Umbilical cord (tissue), 2 donors: Measurements from ENCODE around the gene ABCD1. TPM values are rescaled to one million over a fixed set of nuclear protein-coding genes. Genes with fewer than 3 reads are reported as not detected.
"Not testable (repeated sequence)": the region's sequence is repeated elsewhere in the genome, so short reads cannot be mapped to it uniquely, and the experiment has no call there.

Source experiments
- DNase-seq: peaks from one replicate; pipeline ENCODE4 v3.0.0-alpha.2; 2015; ENCODE audit warnings: low spot score
- total RNA-seq: library from RNA; depleted of rRNA; stranded (reverse); fragments of >200 nt; gene quantifications from one replicate; pipeline ENCODE4 v1.2.3, GENCODE V29; 2014; ENCODE audit warnings: low replicate concordance; ENCODE audit not compliant: insufficient read depth

Gene ABCD1
- total RNA-seq, 1 donor from 2014 or later, result 15.6 TPM

DNA sequence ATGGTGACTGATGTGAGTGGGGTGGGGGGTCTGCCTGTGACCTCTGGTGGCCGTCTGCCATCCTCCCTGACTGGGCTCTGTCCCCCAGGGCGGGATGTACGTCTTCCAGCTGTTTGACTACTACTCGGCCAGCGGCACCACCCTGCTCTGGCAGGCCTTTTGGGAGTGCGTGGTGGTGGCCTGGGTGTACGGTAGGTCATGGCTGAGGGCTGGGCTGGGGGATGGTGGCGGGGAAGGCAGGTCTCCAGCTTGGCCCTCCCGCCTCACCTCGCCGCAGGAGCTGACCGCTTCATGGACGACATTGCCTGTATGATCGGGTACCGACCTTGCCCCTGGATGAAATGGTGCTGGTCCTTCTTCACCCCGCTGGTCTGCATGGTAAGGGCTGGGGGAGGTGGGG is 30.4 kb upstream of the ABCD1 start:
- not testable (repeated sequence) for DNase-seq

DNA sequence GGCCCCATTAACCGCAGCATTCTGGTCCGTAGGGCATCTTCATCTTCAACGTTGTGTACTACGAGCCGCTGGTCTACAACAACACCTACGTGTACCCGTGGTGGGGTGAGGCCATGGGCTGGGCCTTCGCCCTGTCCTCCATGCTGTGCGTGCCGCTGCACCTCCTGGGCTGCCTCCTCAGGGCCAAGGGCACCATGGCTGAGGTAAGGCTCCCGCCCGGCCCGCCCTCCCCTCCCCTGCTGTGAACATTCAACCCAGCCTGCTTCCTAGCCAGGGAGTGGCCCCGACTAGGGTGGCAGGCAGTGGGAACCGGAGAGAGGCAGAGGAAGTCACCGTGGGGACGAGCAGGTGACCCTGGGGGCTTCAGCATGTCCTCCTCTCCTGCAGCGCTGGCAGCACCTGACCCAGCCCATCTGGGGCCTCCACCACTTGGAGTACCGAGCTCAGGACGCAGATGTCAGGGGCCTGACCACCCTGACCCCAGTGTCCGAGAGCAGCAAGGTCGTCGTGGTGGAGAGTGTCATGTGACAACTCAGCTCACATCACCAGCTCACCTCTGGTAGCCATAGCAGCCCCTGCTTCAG is 29.9 kb upstream of the ABCD1 start:
- no peak for DNase-seq

DNA sequence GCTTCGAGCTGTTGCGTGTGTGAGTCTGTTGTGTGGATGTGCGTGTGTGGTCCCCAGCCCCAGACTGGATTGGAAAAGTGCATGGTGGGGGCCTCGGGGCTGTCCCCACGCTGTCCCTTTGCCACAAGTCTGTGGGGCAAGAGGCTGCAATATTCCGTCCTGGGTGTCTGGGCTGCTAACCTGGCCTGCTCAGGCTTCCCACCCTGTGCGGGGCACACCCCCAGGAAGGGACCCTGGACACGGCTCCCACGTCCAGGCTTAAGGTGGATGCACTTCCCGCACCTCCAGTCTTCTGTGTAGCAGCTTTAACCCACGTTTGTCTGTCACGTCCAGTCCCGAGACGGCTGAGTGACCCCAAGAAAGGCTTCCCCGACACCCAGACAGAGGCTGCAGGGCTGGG is 28.6 kb upstream of the ABCD1 start:
- DNase-seq, result no peak

DNA sequence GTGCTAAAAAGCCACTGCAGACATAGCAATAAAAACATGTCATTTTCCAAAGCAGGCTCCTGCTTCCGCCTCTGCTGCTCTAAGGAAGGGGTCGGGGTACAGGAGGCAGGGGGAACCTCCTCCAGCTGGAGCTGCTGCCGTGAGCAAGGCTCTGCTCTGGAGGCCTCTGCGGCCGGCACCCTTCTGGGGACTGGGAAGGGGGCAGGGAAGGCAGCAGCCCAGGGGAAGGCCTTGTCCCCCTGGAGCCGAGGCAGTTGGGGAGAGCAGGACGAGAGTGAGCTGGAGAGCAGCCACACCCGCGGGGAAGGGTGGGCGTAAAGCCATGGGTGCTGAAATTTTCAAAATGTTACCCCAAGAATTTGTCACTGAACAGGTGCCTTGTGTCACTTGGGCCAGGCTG is 28.1 kb upstream of the ABCD1 start:
- not testable (repeated sequence) for DNase-seq

DNA sequence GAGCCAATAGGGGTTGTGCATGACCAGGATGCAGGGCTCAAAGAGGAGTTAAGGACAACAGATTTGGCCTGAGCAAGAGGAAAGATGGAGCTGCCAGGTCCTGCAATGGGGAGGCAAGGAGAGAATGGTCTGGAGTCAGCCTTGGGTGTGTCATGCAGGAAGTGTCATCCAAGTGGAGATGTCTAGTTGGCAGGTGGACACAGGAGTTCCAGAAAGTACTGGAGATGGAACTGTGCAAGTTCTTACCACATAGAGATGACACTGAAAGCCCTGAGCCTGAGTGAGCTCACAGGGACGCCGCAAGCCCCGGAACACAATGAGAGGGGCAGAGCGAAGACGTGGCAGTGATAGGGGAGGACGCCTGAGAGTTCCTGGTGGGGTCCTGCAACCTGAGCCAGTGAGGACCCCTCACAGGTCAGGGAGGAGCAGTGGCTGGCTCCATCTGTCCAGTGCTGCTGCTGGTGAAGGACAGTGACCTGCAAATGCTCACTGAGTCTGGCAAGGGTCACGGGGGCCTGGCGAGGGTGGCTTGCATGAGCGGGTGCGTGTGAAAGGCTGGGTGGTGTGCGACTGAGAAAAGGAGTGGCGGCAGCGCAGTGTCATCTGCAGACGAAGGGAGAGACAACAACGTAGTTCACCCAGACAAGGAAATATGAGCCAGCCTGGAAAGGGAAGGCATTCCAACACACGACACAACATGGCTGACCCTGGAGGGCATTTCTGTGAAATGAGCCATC is 27.5 kb upstream of the ABCD1 start:
- DNase-seq, result not testable (repeated sequence)

DNA sequence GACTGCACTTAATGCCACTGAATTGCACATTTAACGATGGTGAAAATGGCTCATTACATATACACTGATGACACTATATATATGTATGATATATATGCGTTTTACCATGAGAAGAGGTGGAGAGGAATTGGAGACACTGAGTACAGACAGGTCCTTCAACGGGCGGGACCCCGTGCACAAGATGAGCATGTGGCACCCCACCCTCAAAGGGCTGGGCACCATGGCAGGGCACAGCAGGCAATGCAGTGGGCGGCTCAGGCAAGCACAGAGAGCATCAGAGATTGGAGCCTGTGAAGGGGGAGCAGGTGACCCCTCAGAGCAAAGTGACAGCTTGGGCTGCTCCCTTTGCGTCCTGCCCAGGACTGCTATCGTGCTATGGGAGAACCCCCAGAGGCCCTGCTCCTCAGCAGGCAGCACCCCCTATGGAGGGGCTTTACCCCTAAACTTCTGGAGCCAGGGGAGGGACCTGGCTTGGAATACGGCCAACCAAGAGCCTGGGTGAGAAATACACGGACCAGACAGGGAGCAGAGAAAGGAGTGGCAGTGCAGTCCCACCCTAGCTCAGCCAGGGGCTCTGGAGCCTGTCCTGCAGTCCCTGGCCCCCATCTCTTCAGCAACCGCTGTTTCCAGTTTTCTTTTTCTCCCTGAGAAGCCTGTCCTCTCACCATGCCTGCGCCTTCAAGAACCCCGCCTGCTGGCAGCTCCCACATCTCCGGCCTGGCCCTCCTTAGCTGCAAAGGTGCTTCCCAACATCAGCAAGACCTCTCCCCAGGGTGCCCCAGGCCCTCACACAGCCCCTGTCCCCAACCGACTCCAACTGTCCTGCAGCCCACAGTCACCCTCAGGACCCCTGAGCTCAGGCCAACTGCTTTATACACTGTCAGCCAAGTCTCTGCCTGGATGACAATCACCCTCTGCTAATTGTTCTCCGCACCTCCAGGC is 26.5 kb upstream of the ABCD1 start:
- no peak for DNase-seq

DNA sequence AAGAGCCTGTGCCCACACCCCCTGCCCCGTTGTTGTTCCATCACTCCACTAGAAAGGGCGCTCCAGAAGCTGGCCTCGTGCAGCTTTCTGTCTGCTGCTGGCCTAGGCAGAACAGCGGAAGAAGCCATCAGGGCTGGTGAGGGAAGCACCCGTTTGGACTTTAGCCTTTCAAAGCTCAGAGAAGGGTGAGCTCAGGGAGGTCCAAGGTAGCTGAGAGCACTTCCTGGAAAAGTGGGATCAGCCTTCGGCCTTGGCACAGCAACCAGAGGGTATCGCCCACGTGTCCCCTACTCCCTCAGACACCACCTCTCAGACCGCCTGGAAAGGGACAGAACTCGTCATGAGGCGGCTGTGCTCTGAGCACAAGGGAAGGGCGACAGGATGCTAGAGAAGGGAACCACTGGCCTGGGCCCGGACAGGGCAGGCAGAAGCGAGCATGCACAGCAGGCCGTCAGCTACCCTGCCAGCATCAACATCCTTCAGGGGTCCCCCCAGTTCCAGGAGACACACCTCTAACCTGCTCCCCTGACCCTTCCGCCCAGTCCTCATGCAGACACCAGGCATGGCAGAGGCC is 25.4 kb upstream of the ABCD1 start:
- not testable (repeated sequence) for DNase-seq

DNA sequence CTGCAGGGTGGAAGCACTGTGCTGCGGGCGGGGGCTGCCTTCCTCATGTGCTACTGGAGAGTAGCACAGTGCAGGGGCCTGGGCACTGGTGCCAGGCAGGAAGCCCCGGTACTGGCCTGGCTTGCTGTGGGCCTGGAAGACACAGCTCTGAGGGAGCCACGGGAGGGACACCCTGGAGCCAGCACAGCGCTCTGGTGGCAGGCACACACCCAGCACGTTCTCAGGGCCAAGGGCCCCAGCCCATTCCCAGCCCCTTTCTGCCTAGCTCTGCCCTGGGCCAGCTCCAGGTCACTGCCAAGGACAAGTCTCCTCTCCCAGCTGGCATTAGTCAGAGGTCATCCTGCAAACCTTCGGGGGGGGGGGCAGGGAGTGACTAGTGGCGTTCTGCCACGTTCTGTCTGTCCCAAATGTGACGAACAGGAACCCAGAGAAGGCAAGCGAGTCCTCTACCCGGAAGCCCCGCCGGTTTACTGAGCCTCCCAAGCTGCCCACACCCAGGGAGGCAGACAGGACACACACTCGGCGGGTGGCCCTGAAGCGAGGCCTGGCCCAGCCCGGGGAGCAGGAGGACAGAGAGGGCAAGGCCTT is 24.8 kb upstream of the ABCD1 start:
- not testable (repeated sequence) for DNase-seq

DNA sequence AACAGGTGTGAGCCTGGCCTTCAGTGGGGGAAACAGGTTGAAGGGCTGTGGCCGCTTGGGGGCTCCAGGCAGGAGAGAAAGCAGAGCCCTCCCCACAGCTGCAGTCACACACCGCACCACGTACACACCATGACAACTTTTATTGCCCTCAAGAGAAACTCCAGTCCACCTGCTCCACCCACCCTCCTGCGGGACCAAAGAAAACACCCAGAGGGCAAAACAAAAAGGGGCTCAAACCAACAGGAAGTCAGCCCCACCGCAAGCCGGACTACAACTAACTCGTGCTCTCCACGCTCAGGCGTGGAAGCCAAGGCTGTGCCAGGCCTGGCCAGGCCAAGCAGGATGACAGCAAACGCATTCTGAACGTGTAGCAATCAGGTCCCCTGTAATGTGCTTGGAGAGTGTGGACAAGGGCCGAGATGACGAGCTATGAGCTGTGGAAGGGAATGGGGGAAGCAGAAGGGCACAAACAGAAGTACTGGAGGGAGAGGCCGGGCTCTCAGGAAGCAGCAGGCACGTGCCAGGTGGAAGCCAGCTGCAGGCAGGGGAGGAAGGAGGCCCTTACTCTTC is 24.2 kb upstream of the ABCD1 start:
- no peak for DNase-seq

DNA sequence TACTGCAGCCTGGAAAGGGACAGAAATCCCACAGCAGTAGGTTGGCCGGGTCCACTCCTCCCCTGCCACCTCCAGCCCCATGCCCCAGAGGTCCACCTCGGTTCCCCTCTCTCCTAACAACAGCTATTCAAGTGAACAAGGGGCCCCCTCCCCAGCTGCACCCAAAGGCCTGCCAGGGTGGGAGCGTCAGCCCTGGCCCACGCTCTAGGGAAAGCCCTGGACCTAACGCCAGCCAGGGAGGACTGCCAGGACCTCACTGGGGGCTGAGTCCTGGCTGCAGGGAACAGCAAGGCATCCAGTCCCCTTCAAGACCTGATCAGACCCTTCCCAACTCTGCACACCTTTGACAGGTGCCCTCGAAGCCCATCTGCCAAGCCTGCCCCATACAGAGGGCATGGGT is 23.7 kb upstream of the ABCD1 start:
- DNase-seq, result no peak

DNA sequence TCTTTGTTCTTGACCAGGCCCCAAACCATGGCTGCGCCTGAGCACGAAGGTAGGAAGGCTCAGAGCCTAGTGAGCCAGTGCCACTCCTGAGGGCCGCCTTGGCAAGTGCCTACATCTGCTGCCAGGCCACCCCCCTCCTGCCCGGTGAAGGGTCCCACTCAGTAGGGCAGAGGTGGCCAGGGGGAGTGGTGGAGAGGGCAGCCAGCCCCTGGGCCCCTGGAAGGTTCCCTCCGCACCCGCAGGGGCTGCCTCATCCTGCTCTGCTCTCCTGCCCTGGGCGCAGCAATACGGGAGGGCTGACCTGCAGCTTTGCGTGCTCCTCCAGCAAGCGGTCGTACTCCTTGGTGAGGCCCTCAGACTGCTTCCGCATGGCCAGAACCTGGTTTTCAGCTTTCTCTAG is 22.9 kb upstream of the ABCD1 start:
- no peak for DNase-seq

DNA sequence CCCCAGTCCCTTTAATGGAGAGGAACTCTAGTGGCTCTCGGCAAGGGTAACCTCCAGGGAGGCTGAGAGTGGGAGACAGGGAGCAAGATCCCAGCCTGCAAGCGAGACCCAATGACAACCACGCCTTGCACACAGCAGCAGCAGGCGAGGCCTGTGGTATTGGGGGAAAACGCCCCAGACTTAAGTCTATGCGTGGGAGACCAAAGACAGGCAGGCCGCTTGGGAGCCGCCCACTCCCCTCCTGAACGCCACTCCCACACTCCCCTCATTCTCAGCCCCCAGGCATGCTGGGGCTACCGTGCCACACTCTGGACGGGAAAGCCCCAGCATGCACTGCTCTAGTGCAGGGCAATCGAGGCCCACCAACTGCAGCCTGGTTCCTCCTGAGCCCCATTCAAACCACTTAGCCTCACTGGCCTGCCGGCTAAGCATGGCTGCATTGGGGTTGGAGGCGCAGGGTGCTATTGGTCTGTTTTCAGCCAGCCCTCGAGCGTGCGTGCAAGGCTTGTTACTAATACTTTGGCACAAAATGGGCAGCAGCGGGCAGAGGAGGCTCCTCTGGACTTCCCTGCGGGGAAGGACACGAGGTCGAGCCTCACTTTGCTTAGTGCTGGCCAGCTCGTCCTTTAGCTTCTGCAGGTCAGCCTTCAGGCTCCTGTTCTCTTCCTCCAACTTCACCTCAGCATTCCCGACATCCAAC is 22.2 kb upstream of the ABCD1 start:
- no peak for DNase-seq

DNA sequence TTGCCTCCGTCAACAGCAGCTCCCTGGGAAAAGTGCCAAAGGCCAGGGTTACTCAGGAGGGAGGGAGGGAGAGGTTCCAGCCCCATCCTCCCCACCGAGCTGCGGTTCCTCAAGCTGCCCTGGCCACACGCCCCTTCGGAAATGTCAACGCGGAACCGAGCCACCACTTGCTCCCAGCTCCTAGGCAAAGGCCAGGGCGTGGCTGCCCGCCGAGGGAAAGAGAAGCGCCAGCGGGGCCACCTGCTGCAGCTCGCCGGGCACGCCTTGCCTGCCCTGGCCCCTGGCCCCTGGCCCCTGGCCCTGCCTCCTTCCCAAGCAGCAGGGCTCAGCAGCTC is 21.7 kb upstream of the ABCD1 start:
- DNase-seq, result no peak

DNA sequence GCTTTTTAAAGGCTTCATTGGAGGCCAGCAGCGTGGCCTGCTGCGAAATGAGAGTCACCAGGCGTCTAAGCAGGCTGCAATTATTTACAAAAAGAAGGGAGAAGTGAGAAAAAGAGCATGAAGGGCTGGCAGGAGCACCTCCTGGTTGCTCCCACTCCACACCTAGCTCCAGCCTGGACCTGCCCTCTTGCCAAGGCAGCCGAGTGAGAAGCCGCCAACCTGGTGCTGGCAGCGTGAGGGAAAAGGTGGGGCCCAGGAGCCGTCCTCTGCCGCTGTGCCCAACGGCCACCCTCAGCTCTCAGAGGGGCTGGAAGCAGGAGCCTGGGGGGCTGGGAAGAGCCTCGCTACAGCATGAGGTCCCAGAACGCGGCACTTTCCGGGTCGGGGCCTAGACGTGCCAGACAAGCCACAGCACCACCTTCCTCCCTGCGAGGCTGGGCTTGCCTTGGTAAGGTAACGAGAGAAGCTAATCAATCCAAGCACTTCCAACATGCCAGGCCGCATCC is 20.6 kb upstream of the ABCD1 start:
- DNase-seq, result no peak

DNA sequence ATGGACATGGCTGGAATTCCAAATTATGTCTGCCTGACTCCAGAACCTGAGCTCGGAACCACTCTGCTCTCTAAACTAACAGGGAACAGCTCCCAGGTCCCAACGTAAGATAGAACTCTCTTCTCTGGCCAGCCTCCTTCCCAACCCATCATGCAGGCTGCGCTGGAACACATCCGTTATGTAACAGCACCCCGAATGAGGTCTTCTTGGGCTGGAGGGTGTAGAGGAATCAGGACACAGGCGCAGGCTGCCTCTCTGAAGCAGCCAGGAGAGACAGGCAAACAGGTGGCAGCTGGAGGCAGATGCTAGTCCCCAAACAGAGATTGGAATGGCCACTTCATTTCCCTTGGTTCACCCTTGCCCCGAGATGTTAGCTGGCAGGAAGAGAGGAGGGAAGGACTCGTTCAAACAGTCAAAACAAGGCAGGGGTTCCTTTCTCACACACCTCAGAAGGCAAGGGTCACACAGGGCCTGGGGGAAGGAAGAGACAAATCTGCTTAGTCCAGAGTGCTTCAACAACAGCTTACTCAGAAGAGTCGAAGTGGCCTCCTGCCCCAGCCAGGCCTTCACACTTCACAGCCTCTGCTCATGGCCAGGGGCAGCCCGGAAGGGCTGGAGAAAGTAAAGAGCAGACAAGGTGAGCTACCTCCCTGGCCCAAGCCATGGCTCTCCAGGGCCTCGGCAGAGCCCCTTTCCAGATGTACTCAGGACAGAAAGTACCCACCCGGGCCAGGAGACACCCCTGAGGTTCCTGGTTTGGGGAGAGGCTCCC is 19.8 kb upstream of the ABCD1 start:
- not testable (repeated sequence) for DNase-seq

DNA sequence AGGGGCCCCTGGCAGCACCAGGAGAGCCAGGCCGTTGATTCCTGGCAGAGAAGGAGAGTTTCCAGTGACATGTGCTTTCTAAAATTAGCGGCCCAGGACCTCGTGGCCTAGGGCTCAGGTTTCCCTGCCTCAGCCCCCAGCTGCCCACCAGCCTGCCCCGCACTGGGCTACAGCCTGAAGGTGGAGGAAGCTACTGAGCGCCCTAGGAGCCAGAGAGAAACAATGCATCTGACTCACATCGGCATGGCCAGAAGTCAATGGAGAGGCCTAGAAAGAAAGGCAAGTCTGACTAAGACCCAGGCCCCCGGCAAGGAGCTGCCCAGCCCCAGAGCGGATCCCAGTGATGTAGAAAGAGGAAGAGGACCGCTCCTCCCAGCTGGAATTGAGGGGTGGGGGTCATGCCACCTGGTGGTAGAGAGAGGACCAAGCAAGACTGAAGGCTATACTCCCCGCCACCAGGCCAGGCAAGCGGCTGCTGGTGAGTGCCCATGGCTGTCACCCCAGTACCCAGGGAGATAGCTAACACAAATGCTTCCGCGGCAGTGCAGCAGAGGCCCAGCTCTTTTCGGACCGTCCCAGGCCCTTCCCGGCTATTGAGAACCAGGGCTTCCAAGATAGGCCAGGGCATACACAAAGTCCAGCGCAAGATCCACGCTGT is 19.1 kb upstream of the ABCD1 start:
- not testable (repeated sequence) for DNase-seq

DNA sequence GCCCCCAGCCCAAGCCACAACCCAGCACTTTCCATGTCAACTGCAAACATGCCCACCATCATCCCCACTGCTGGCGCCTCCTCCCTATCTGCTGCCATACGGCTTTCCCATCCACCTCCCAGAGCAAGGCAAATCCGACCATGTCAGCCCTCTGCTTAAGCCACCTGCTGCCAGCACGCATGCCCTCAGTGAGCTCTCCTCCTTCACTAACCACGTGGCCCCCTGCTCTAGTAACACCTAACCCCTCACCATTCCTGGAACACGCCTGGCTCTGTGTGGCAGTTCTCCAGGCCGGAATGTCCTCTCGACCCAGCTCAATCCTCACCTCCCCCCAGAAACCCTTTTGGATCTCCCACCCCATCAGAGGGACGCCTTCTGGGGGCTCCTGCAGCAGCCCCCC is 17.9 kb upstream of the ABCD1 start:
- no peak for DNase-seq

DNA sequence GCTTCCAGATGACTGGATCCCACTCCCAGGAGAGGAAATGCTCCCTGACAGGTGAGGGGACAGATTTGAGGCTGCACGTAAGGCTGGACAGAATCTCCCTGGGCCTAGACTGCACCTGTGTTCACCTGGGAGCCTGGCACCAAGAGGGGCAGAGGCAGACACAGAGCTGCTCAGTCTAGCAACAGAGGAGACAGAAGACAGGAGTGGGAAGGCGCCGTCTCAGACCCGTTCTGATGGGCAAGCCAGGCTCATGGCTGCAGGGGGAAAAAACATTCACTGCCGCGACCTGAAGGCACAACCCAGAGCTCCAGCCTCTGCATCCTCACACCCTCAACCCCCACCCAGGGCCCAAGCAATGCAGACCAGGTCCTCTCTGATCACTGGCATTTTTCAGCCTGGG is 17.2 kb upstream of the ABCD1 start:
- DNase-seq, result no peak

DNA sequence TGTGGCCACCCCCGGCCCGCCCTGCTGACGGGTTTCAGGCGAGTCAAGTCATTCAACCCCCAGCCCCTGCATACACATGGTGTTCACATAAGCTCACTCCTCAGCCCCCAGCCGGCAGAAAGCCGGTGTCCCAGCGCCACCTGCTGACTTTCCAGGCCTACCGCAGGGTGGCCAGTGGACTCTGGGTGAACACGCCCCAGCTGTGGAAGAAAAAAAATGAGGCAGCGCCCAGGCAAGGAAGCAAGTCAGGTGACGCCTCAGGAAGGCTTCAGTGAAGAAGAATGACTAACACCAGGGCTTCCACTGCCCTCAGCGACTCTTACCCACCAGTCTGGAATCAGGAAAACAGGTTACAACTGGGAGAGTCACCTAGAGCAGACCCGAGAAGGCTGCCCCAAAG is 16.2 kb upstream of the ABCD1 start:
- DNase-seq, result peak; percentile 58
